ENCODE data around the gene SYS1.

The SYS1 gene

GRCh38 chr20:45330476-45330875 lies 32.5 kb upstream of the SYS1 start:
- DNase-seq (ENCODE audit: low spot score) = no peak
- no peak for TF ChIP-seq CTCF (IDR thresholded peaks at IDR 0.05; ENCODE audit: extremely low read depth, missing control alignments)

GRCh38 chr20:45336530-45337366 lies 26.2 kb upstream of the SYS1 start:
- TF ChIP-seq CTCF (IDR thresholded peaks at IDR 0.05; ENCODE audit: extremely low read depth, missing control alignments) = no peak
- DNase-seq (ENCODE audit: low spot score) = no peak

- no peak for TF ChIP-seq CTCF (IDR thresholded peaks at IDR 0.05; ENCODE audit: extremely low read depth, missing control alignments)
- no peak for DNase-seq (ENCODE audit: low spot score)
These were observed 25.4 kb upstream of the SYS1 start for GRCh38 chr20:45337367-45338120.

- TF ChIP-seq CTCF (IDR thresholded peaks at IDR 0.05; ENCODE audit: extremely low read depth, missing control alignments) = no peak
- DNase-seq (ENCODE audit: low spot score) = no peak
These were observed 24.6 kb upstream of the SYS1 start for GRCh38 chr20:45338121-45339030.

GRCh38 chr20:45339084-45339483 lies 23.9 kb upstream of the SYS1 start:
- no peak for DNase-seq (ENCODE audit: low spot score)
- TF ChIP-seq CTCF (IDR thresholded peaks at IDR 0.05; ENCODE audit: extremely low read depth, missing control alignments) = no peak

- DNase-seq (ENCODE audit: low spot score) = no peak
- no peak for TF ChIP-seq CTCF (IDR thresholded peaks at IDR 0.05; ENCODE audit: extremely low read depth, missing control alignments)
These were observed 23.2 kb upstream of the SYS1 start for GRCh38 chr20:45339799-45340198.
